Measurements from ENCODE around the gene RYK. TPM values are rescaled to one million over a fixed set of nuclear protein-coding genes. Genes with fewer than 3 reads are reported as not detected.

Gene RYK
- total RNA-seq, 1 experiment from 2014 or later = 60.6 TPM

- Histone ChIP-seq H3K9ac (ENCODE audit: extremely low read depth, insufficient read length, low read length) (no peak overlapping the region), H3K27me3 (ENCODE audit: insufficient read depth, low read length) (no peaks in the 10 kb centered on the region), H3K14ac (ENCODE audit: insufficient read depth, low read length) (no peak overlapping the region), H2BK120ac (ENCODE audit: low read depth, low read length, poor library complexity, severe bottlenecking) (no peak overlapping the region), H2BK15ac (ENCODE audit: low read depth, low read length) (no peak overlapping the region), H4K91ac (ENCODE audit: insufficient read length, low read depth, low read length) (no peak overlapping the region), H3K79me1 (ENCODE audit: insufficient read depth, low read depth, low read length, poor library complexity, severe bottlenecking) (no peaks in the 10 kb centered on the region), H3K4ac (ENCODE audit: low read depth, low read length) (no peak overlapping the region), H3K23ac (ENCODE audit: insufficient read length, low read depth, low read length) (no peak overlapping the region), H4K20me1 (ENCODE audit: control insufficient read depth, insufficient read depth, insufficient read length) (no peaks in the 10 kb centered on the region), H3K79me2 (ENCODE audit: insufficient read depth, low read length) (no peaks in the 10 kb centered on the region), H3K4me1 (ENCODE audit: insufficient read depth, low read length) (no peaks in the 10 kb centered on the region), H3K23me2 (ENCODE audit: insufficient read length, low read depth, low read length, poor library complexity, severe bottlenecking) (no peaks in the 10 kb centered on the region), H3K9me3 (ENCODE audit: control insufficient read depth, low read depth, low read length) (peaks cover 3% of the 10 kb centered on the region), H2AK5ac (ENCODE audit: insufficient read length, low read length) (no peak overlapping the region), H2BK5ac (ENCODE audit: insufficient read length, low read length) (no peak overlapping the region), H4K8ac (replicated peaks; ENCODE audit: insufficient read length, low read depth, low read length) (no peak overlapping the region), H3K56ac (ENCODE audit: insufficient read length, low read depth, low read length) (no peak overlapping the region), H4K5ac (ENCODE audit: insufficient read length, low read depth, low read length) (no peak overlapping the region), H2BK12ac (ENCODE audit: insufficient read length, low read depth, low read length) (no peak overlapping the region), H2BK20ac (ENCODE audit: low read depth, low read length, poor library complexity, severe bottlenecking) (no peak overlapping the region), H2AFZ (ENCODE audit: low read length) (no peak overlapping the region), H3K27ac (ENCODE audit: insufficient read length, low read depth, low read length) (no peak overlapping the region), H3K4me2 (ENCODE audit: insufficient read depth, insufficient read length, low read length) (no peak overlapping the region), H3T11ph (ENCODE audit: low read length) (no peak overlapping the region), H3K18ac (ENCODE audit: insufficient read length, low read depth, low read length) (no peak overlapping the region)
- H3K27ac Mint-ChIP-seq = no peak overlapping the region
- WGBS (ENCODE audit: extremely low coverage, insufficient read length, low lambda C conversion rate) = no CpG with 5 or more reads among the region's 1 CpG
- peaks cover 21 to 34% of the 10 kb centered on the region in 2 experiments for H3K9me3 Mint-ChIP-seq
- no peak for DNase-seq
- no peaks in the 10 kb centered on the region for H3K4me1 Mint-ChIP-seq
- peaks cover 8 to 23% (median 13%) of the 10 kb centered on the region in 3 experiments for H3K36me3 Mint-ChIP-seq (ENCODE audit: insufficient read depth in 1 of 3, low read depth in 3 of 3)
- H3K4me3 Mint-ChIP-seq = no peak overlapping the region
- H3K27me3 Mint-ChIP-seq (ENCODE audit: low read depth) = no peaks in the 10 kb centered on the region
- no peak for TF ChIP-seq CTCF (conservative IDR thresholded peaks at IDR 0.05)
Measured at GRCh38 chr3:134134240-134134639, 116.4 kb downstream of the RYK start.
